Measurements from ENCODE around the gene MXRA8.

DNA sequence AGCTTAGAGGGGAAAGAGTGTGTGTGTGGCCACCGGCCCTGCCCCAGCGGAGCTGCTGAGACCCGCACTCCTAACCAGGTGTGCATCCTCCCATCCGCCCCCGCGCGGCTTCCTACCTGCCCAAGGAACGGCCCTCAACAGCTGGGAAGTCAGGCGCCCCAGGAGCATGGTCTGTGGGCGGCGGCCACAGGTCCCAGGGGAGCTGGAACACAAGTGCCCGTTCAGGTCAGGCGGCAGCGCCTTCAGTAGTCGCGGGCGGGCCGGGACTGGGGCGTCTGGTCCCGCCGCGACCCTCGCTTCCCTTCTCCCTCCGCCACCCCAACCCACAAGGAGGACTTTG, 16.2 kb upstream of the MXRA8 start:
- TF ChIP-seq, protein P1, sequence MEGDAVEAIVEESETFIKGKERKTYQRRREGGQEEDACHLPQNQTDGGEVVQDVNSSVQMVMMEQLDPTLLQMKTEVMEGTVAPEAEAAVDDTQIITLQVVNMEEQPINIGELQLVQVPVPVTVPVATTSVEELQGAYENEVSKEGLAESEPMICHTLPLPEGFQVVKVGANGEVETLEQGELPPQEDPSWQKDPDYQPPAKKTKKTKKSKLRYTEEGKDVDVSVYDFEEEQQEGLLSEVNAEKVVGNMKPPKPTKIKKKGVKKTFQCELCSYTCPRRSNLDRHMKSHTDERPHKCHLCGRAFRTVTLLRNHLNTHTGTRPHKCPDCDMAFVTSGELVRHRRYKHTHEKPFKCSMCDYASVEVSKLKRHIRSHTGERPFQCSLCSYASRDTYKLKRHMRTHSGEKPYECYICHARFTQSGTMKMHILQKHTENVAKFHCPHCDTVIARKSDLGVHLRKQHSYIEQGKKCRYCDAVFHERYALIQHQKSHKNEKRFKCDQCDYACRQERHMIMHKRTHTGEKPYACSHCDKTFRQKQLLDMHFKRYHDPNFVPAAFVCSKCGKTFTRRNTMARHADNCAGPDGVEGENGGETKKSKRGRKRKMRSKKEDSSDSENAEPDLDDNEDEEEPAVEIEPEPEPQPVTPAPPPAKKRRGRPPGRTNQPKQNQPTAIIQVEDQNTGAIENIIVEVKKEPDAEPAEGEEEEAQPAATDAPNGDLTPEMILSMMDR (IDR thresholded peaks at IDR 0.05), result no peak
- no peak for TF ChIP-seq POLR2AphosphoS5 (IDR thresholded peaks at IDR 0.05)
